ENCODE results near the gene GUCA1A. TPM values are rescaled to one million over a fixed set of nuclear protein-coding genes. Genes with fewer than 3 reads are reported as not detected.
"Not testable (repeated sequence)": the region's sequence is repeated elsewhere in the genome, so short reads cannot be mapped to it uniquely, and the experiment has no call there.

The GUCA1A gene
- polyA plus RNA-seq, 5 donors, result 0.15 to 0.30 (median 0.26) TPM; not detected in 2

GRCh38 chr6:42204768-42205282, 31.7 kb downstream of the GUCA1A start:
- DNase-seq, result no peak

- not testable (repeated sequence) for DNase-seq
Measured at GRCh38 chr6:42207559-42207958, 34.4 kb downstream of the GUCA1A start.

- no peak for DNase-seq
Measured at GRCh38 chr6:42210551-42210950, 37.4 kb downstream of the GUCA1A start.

GRCh38 chr6:42211726-42212125, 38.6 kb downstream of the GUCA1A start:
- no peak for DNase-seq

GRCh38 chr6:42212442-42212841, 39.3 kb downstream of the GUCA1A start:
- no peak for DNase-seq

- DNase-seq, result not testable (repeated sequence)
Measured at GRCh38 chr6:42216495-42216894, 43.3 kb downstream of the GUCA1A start.

GRCh38 chr6:42217157-42217518, 44.0 kb downstream of the GUCA1A start:
- no peak for DNase-seq

GRCh38 chr6:42217519-42218367, 44.6 kb downstream of the GUCA1A start, which contains the start of gene MRPS10:
TSS of gene MRPS10 (minus strand) at chr6:42217861. CDS start at chr6:42217849, 12 bp downstream.
- peak; percentile 87 to 89 for DNase-seq

- no peak for DNase-seq
Measured at GRCh38 chr6:42220807-42221206, 47.6 kb downstream of the GUCA1A start.

- no peak for DNase-seq
Measured at GRCh38 chr6:42221546-42221945, 48.4 kb downstream of the GUCA1A start.

GRCh38 chr6:42222448-42222847, 49.3 kb downstream of the GUCA1A start:
- no peak for DNase-seq

GRCh38 chr6:42224222-42225028, 51.3 kb downstream of the GUCA1A start:
- DNase-seq, result no peak

- no peak for DNase-seq
Measured at GRCh38 chr6:42225029-42225339, 51.8 kb downstream of the GUCA1A start.

GRCh38 chr6:42225419-42225818, 52.3 kb downstream of the GUCA1A start:
- no peak for DNase-seq

- DNase-seq, result peak; percentile 57 to 64
Measured at GRCh38 chr6:42226161-42226611, 53.0 kb downstream of the GUCA1A start.

GRCh38 chr6:42226645-42227143, 53.5 kb downstream of the GUCA1A start:
- DNase-seq, result no peak

GRCh38 chr6:42227173-42227850, 54.1 kb downstream of the GUCA1A start:
- DNase-seq, result no peak

- DNase-seq, result no peak
Measured at GRCh38 chr6:42228305-42228704, 55.1 kb downstream of the GUCA1A start.

Data from right lung (tissue), 5 donors.